HUDEP-2 (cell line): ENCODE data around the gene IGIP.
A peak's percentile ranks its signal among the peaks of the same experiment; 100 is the strongest.

Experiments used
- DNase-seq, 76 experiments: peaks; one replicate each; lab custom pipeline; 2025; ENCODE audit not compliant: unreplicated experiment in 76 of 76; lab: John Stamatoyannopoulos, UW

IGIP gene

DNA sequence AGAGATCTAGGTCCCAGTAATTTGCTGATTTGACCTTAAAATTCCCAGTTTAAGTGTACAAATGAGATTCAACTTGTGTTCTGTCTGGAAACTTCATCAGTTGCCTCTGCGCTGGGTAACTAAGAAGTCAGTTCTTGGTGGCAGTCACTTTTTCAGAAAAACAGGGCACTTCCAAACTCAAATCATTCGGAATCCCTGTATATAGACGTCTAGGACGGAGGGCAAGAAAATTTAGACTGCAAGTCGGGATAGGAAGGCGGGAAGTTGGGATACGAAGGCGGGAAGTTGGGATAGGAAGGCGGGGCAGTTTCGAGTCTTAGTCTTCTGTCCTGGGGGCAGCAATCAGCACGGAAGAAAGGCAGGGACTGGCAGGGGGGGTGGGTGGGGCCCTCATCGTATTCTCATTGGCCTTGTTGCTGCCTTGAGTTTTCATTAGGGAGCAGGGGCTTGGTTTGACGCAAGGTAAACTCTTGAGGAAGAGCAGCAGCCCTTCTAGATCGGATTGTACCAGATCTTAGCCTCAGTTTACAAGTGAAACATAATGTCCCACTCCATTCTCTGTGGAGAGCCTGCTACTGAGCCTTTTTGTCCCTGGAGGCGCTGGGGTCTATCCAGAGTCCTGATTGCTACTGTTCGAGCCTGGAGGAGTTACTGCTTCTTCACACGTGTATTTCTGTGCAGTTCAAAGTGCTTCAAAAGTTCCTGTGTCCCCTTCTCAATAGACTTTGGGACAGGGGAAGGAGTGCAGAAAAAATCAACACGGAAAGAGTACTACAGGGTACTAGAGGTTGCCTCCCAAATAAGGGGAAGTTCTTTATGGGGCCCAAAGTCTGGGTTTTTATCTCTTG, 14.5 kb upstream of the IGIP start:
- peak in 4 of 76 experiments; percentile 2 to 15 (median 10) for DNase-seq

DNA sequence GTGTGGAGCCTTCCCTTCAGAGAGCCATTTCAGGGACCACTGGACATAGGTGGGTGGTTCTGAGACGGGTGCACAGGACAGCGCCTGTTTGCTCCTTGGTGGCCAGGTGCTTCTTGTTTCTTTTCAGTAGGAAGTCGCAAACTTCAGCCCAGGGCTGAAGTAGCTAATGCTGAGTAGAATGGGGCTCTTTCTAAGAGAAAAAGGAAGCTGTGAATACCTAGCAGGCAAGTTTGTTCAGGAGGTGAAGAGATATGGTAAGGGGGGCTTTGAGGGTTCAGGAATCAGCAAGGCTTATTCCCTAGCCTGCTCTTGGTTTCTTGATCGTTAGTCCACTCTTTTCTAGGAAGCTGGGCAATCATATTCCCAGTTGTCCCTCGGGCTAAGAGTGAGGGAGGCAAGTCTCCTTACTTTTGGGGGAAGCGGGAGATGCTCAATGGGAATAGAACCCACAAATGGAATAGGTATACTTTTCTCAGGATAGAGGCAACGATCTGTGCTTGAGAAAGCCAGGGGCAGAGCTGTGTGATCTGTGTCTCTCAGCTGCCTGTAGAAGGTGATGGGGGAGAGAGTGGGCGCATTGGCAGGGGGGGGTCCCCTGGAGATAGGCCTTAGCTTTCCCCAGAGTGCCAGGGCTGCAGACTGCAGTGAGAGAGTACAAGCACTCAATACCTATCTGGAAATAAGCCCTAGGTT, 13.7 kb upstream of the IGIP start:
- no peak for DNase-seq

DNA sequence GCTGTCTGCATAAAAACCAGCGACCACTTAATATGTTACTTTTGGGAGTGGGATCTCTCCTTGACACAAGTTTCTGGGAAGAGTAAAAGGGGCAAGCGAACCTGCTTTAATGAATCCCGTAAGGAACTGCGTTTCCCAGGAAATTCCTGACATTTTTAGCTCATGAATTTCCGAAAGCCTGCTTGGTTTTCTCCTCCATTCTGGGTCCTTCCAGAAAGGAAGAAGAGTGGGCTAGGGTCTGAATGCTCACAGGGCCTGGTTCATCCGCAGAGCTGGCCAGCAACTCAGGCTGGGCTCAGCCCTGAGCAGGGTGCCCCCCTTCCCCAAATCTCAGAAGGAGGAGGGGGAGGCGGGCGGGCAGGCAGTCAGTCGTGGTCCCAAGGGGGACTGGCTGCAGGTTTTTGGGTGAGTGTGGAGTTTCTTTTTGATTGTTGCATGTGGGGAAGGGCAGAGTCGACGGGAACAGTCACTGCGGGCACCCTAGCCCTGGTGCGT, 13.0 kb upstream of the IGIP start:
- DNase-seq, result no peak

DNA sequence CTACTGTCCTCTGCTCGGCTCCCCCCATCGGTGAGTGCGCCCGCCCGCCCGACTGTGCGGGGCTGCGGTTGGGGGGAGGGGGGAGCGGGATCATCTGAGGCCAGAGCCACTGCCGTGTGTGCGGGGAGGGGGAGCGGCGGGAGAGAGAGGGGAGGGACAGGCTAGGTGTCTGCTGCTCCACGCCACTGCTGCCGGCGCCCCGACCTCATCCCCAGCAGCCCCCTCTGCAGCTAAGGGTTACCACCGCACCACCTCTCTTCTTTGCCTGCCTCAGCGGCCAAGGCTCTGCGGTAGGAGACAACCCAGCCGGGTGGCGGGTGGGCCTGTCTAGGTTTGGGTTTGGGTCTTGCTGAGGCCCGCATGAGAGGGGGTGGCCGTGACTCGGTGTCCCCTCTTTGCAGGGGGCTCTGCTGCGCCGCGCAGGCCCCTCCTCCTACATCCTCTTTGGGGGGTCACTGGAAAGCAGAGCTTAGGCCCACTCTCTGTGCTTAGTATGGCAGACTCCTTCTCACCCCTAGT, 12.5 kb upstream of the IGIP start:
- peak in 5 of 76 experiments; percentile 6 to 25 (median 11) for DNase-seq

DNA sequence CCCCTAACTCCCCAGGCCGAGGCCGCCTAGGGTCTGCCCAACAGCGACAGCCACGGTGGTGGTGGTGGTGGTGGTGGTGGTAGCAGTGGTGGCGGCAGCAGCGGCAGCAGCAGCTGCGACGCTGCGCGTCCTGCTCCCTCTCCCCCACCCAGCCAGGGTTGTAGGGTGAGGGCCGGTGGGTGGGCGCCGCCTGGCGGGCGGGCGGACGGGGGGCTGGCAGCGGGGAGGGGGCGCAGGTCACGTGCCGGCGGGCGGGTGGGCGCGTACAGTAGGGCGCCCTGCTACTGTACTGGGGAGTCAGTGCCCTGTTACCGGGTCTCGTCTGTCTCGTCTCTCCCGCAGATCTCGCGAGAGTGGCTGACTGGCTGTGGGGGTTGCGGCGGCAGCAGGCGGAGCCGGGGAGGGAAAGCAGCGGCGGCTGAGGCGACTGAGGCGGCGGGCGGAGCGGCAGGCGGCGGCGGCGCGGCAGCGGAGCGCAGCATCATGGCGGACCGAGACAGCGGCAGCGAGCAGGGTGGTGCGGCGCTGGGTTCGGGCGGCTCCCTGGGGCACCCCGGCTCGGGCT, 12.0 kb upstream of the IGIP start, which contains the start of gene PURA:
TSS of gene PURA (plus strand) at position 411 of the 565 bp plus-strand sequence. CDS start at position 484, 73 bp downstream.
- peak in 75 of 76 experiments; percentile 27 to 94 (median 87) for DNase-seq

DNA sequence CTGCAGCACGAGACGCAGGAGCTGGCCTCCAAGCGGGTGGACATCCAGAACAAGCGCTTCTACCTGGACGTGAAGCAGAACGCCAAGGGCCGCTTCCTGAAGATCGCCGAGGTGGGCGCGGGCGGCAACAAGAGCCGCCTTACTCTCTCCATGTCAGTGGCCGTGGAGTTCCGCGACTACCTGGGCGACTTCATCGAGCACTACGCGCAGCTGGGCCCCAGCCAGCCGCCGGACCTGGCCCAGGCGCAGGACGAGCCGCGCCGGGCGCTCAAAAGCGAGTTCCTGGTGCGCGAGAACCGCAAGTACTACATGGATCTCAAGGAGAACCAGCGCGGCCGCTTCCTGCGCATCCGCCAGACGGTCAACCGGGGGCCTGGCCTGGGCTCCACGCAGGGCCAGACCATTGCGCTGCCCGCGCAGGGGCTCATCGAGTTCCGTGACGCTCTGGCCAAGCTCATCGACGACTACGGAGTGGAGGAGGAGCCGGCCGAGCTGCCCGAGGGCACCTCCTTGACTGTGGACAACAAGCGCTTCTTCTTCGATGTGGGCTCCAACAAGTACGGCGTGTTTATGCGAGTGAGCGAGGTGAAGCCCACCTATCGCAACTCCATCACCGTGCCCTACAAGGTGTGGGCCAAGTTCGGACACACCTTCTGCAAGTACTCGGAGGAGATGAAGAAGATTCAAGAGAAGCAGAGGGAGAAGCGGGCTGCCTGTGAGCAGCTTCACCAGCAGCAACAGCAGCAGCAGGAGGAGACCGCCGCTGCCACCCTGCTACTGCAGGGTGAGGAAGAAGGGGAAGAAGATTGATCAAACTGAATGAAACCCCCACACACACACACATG, 11.2 kb upstream of the IGIP start:
- DNase-seq, result peak in 49 of 76 experiments; percentile 10 to 84 (median 46)

DNA sequence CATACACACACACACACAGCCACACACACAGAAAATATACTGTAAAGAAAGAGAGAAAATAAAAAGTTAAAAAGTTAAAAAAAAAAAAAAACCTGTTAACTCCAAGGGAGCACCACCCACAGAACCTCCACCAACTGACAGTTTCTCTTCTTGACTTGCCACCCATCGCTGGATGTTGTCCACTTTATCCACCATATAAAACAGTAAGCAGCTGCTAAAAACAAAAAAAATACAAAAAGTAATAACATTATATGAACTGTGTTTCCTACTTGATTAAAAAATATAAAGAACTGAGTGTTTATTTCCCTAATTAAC, 10.6 kb upstream of the IGIP start:
- DNase-seq, result no peak

DNA sequence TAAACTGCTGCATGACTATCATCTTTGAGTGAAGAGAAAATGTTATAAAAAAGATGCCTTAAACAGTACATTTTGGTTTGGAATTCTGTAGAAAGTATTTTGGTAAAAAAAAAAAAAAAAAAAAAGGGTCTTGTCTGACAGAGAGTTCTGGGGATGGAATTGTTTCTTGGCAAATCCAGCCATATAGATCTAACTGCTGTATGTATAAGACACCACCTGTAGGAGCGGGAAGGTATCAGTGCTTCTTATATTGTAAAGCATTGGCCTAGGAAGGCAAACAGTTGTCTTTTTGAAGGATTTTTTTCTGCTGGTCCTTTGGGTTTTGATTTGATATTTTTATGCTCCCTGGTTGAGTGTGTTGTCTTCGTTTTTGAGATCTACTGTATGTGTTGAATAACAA, 9.0 kb upstream of the IGIP start:
- DNase-seq, result no peak

DNA sequence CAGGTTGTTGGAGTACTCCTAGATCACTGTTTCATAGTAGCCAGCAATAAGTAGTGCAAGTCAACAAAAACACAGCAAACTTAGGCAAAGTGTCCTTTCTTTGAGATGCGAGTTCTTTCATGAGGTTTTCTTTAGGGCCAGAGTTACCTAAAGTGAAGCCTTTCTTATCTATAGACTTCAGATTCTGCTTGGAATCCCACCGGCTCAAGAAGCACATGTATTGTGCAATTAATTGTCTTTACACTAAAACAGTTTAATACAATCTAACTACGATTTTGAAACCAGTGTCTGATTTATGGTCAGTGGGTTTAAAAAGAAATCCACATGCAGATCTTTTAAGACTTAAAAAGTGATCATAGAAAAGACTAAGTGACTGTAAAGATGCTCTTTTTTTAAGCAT, 8.2 kb upstream of the IGIP start:
- no peak for DNase-seq

DNA sequence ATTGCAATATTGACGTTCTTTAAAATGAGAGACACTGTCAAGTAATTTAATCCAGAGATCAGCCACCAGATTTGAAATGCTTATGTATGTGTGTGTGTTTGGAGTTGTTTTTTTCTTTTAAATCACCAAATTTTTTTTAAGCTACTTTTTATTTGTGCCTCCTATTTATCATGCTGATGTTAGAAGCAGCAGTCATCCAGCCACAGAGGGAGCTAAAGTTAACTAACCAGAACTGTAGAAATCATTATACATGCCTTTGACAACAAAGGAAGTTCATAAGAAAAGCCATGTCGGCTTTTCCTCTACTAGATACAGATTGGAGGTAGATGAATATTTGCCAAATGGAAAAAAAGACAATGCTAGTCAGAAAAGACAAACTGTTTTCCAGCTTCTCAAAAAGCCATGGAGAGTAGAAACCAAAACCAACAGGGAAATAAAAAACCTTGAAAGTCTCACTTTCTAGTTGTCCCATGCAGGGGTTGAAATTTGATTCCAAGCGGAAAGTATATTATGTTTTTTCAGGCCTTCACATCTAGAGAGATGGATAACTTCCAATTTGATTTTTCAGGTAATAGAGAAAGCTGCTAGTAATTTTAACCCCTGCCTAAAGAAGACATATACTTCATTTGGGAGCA, 7.3 kb upstream of the IGIP start:
- peak in 1 of 76 experiments; percentile 14 for DNase-seq

DNA sequence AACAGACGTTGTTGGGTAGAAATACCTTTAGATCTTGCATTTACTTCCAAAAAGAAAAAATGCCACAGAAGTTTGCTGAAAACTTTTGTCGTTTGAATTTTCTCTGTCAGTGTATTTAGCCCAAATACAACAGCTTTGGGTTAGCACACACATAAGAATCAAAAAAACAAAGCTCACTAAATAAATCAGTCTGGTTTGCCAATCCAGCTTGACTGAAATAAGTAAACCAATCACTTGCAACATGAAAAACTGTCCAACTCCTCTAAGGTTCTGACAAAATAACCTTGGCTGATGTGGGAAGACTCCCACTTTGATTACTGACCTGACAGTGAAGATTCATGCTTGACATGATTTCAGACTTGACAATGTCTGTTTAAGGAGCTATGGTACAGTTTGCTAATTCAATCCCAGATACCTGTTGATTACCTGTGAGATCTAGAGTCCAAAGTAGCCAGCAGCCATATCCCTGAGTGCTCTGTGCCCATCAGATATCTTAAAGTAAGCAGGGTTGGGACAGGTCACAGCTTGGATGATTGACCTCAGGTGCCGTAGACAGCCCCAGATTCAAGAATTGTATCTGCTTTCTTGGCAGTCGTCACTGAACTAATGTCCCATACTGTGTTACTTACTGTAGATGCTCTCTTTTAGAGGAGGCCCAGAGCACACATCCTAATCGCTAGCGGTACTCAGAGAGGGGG, 727 bp downstream of the IGIP start:
- no peak for DNase-seq

DNA sequence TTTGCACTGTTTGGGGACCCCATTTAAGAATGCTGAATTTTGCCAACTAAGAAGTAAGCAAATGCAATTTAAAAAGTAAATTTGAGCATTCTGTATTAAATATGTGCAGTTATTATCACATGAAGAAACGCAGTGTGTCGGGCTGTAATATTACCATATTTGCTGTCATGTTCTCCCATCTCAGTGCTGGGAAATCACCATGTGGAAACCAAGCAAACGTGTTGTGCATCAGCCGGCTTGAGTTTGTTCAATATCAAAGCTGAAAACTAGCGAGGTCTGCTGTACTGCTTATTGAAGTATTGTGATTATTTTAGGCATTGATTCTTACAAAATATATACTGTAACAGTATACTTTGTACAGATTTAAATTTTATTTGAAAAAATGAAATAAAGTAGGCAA, 2.6 kb downstream of the IGIP start:
- DNase-seq, result no peak

DNA sequence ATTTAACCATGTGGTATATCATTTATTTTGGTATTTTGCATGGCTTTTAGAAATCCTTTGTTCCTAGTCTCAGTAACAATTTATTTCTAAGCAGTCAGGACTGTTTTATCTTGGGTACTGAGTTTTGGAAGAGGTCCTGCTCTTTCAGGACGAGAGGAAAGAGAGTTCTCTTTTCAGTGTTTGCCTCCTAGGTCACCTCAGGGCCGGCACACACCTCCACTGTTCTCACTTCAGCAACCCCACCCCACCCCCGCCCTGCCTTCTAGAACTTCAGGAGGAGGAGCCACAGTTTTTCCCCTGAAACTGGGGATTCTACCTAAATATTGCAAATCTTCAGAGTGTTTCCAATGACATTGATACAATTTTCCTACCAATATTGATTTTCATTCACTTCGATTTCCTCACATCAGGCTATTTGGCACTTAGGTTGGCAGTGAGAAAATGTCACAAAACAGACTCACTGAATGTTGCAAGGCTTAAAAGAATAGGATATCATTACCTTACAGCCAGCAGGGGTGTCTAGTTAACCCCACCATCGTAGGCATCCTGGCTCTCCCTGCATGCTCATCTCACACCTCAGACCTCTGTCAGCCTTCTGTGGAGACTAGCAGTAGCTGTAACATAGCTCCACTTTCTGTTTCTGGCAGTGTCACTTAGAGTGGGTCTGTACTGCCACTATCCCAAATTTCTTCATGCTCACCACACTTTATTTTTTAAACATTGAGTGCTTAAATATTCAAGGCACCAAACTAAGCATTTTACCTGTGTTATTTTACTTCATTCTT, 5.4 kb downstream of the IGIP start:
- DNase-seq, result no peak

DNA sequence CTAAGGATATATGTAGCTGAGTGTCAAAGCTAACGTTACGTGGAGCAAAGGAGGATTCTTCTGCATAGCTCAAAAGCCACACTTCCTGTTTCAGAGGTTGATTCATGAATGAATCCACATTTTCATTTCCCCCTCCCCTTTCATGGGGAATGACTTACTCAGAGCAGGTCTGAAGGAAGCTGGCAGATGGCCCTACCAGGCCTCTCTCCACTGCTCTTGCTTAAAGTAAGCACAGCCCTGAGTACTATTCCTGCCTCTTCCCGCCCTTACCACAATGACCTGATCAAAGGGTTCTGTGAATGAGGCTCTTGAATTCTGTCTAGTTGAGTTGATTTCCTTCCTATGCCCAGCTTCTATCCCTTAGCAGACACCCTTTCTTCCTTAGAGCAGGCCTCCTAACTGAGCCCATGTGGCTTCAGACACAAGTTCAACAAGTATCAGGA, 6.3 kb downstream of the IGIP start:
- no peak for DNase-seq

DNA sequence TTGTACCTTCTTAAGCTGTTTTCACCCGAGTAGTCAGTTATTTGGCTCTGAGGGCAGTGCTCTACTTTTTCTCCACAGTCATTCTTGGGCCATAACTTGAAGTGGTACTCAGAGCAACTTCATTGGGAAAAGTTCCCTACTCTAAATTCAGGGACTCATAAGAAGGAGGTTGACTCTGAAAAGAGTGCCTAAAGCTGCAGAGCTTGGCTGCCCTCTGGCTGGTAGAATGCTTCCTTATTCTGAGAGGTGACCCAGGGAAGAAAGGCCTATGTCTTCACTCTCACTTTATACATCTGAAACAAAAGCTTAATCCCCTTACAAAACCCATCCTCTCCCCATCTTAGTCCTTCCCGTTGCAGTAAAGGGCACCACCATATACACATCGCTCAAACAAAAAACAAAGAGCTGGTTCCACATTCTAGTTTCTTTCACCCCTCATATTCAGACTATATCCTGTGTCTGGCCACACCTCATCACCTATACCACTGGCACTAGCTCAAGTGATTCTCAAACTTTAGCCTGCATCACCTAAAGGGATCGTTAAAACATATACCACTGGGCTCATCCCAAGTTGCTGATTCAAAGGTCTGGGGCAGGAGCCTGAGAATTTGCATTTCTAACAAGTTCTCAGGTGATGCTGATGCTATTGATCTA, 7.9 kb downstream of the IGIP start:
- no peak for DNase-seq

DNA sequence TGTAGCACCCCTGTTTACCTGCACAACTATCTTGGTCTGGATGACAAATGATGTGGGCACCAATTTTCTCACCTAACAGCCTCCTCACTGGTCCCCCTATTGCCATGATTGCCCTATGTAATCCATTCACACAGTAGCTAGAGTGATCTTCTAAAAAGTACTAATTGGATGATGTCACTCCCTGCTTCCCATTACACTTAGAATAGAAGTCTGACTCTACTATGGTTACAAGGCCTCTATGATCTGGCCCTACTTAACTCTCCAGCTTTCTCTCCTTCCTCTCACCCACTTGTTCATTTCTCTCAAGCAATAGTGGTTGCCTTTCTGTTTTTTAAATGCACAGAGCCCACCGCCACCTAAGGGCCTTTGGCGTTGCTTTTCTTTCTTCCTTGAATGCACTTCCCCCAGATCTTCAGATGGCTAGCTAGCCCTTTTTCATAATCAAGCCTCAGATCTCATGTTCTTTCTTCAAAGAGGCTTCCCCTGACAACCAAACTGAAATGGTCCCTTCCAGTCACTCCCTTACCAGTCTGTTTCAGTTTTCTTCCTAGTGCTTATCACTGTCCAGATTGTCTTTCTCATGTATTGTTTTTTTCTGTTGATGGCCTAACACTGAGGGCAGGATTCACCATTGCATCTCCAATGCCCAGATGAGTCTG, 8.7 kb downstream of the IGIP start:
- peak in 5 of 76 experiments; percentile 12 to 27 (median 16) for DNase-seq

DNA sequence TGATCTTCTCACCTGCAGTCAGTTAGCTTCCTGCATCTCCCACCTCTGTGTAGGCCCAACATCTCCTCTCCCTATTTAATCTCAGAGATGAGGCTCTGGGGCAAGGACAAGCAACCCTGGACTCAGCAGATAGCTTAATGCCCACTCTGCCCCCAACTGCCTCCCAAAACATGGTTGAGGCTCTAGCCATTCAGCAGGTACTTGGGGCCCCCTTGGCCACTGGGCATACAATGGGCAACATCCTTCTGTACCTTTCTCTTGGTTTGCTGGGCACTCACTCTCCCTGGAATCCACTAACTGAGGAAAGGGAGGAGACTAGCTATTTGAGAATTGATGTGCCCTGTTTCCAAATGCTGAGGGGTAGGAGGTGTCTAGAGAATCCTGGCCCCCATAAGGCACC, 9.4 kb downstream of the IGIP start:
- no peak for DNase-seq
